Measurements from ENCODE around the gene TMEM39B.
"Not testable (repeated sequence)": the region's sequence is repeated elsewhere in the genome, so short reads cannot be mapped to it uniquely, and the experiment has no call there.

- not testable (repeated sequence) for TF ChIP-seq EZH2phosphoT487 (IDR thresholded peaks at IDR 0.05; ENCODE audit: unreplicated experiment); EZH2 (IDR thresholded peaks at IDR 0.05; ENCODE audit: low read depth, unreplicated experiment); JUNB (IDR thresholded peaks at IDR 0.05; ENCODE audit: unreplicated experiment); CREB1 (CRISPR knock-in tag; IDR thresholded peaks at IDR 0.05; ENCODE audit: low read depth)
- TF ChIP-seq, protein P1, sequence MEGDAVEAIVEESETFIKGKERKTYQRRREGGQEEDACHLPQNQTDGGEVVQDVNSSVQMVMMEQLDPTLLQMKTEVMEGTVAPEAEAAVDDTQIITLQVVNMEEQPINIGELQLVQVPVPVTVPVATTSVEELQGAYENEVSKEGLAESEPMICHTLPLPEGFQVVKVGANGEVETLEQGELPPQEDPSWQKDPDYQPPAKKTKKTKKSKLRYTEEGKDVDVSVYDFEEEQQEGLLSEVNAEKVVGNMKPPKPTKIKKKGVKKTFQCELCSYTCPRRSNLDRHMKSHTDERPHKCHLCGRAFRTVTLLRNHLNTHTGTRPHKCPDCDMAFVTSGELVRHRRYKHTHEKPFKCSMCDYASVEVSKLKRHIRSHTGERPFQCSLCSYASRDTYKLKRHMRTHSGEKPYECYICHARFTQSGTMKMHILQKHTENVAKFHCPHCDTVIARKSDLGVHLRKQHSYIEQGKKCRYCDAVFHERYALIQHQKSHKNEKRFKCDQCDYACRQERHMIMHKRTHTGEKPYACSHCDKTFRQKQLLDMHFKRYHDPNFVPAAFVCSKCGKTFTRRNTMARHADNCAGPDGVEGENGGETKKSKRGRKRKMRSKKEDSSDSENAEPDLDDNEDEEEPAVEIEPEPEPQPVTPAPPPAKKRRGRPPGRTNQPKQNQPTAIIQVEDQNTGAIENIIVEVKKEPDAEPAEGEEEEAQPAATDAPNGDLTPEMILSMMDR (conservative IDR thresholded peaks at IDR 0.05; ENCODE audit: low read depth in 2 of 2), result not testable (repeated sequence)
Measured at GRCh38 chr1:32147799-32148198, 75.1 kb downstream of the TMEM39B start.

Data from GM23338 (cell line).